ENCODE data around the gene EBP. TPM values are rescaled to one million over a fixed set of nuclear protein-coding genes. Genes with fewer than 3 reads are reported as not detected.

Gene EBP
- total RNA-seq, 3 donors from 2014 or later: 60.5 to 161 (median 158) TPM

GRCh38 chrX:48493890-48494364 is 27.7 kb upstream of the EBP start:
- peak; percentile 60 for ATAC-seq
- Histone ChIP-seq H3K36me3 (ENCODE audit: low read depth) (no peaks in the 10 kb centered on the region), H3K4me3 (no peak overlapping the region), H3K9me3 (no peaks in the 10 kb centered on the region), H3K4me1 (ENCODE audit: low read depth) (no peaks in the 10 kb centered on the region)
- intact Hi-C loops (cut with DNase I, micrococcal nuclease): no loop called here
- no peak for TF ChIP-seq CTCF (IDR thresholded peaks at IDR 0.05)
- peak in 1 of 3 donors; percentile 45 for DNase-seq

GRCh38 chrX:48496660-48497059 is 24.9 kb upstream of the EBP start:
- intact Hi-C loops (cut with DNase I, micrococcal nuclease): no loop called here
- no peaks in the 10 kb centered on the region for H3K36me3 ChIP-seq (ENCODE audit: low read depth)
- no peak for TF ChIP-seq CTCF (IDR thresholded peaks at IDR 0.05)
- H3K4me1 ChIP-seq (ENCODE audit: low read depth): no peaks in the 10 kb centered on the region
- H3K4me3 ChIP-seq: no peak overlapping the region
- DNase-seq (no peak), ATAC-seq (no peak)
- H3K9me3 ChIP-seq: no peaks in the 10 kb centered on the region

GRCh38 chrX:48497871-48498270 is 23.7 kb upstream of the EBP start:
- no peak overlapping the region for H3K4me3 ChIP-seq
- intact Hi-C loops (cut with DNase I, micrococcal nuclease): no loop called here
- no peak for TF ChIP-seq CTCF (IDR thresholded peaks at IDR 0.05)
- H3K36me3 ChIP-seq (ENCODE audit: low read depth): no peaks in the 10 kb centered on the region
- no peaks in the 10 kb centered on the region for H3K9me3 ChIP-seq
- H3K4me1 ChIP-seq (ENCODE audit: low read depth): no peaks in the 10 kb centered on the region
- DNase-seq: no peak
- ATAC-seq: no peak

GRCh38 chrX:48498374-48498809 is 23.2 kb upstream of the EBP start:
- Histone ChIP-seq H3K36me3 (ENCODE audit: low read depth) (no peaks in the 10 kb centered on the region), H3K4me1 (ENCODE audit: low read depth) (no peaks in the 10 kb centered on the region), H3K9me3 (no peaks in the 10 kb centered on the region), H3K4me3 (no peak overlapping the region)
- intact Hi-C loops (cut with DNase I, micrococcal nuclease): no loop called here
- ATAC-seq (no peak), DNase-seq (no peak)
- no peak for TF ChIP-seq CTCF (IDR thresholded peaks at IDR 0.05)

GRCh38 chrX:48504261-48504660 is 17.3 kb upstream of the EBP start:
- no peak overlapping the region for H3K4me3 ChIP-seq
- H3K36me3 ChIP-seq (ENCODE audit: low read depth): no peaks in the 10 kb centered on the region
- TF ChIP-seq CTCF (IDR thresholded peaks at IDR 0.05): no peak
- DNase-seq (no peak), ATAC-seq (no peak)
- H3K9me3 ChIP-seq: no peaks in the 10 kb centered on the region
- intact Hi-C loops (cut with DNase I, micrococcal nuclease): no loop called here
- no peaks in the 10 kb centered on the region for H3K4me1 ChIP-seq (ENCODE audit: low read depth)

GRCh38 chrX:48505481-48505880 is 16.1 kb upstream of the EBP start:
- no peaks in the 10 kb centered on the region for H3K4me1 ChIP-seq (ENCODE audit: low read depth)
- no peaks in the 10 kb centered on the region for H3K9me3 ChIP-seq
- intact Hi-C loops (cut with DNase I, micrococcal nuclease): no loop called here
- ATAC-seq (no peak), DNase-seq (no peak)
- no peak for TF ChIP-seq CTCF (IDR thresholded peaks at IDR 0.05)
- H3K4me3 ChIP-seq: no peak overlapping the region
- no peaks in the 10 kb centered on the region for H3K36me3 ChIP-seq (ENCODE audit: low read depth)

Data from mucosa of descending colon (tissue), 3 donors.